GM12872 (cell line): ENCODE data around the gene KCNAB3.

Source experiments
- CTCF ChIP-seq: IDR thresholded peaks from 3 replicates; pipeline ENCODE4 v1.5.1; 2011; ENCODE audit warnings: low read depth, mild to moderate bottlenecking, low read length, moderate library complexity; ENCODE audit not compliant: insufficient read depth

KCNAB3 gene

GRCh38 chr17:7886227-7887037 lies 43.2 kb downstream of the KCNAB3 start:
- no peak for TF ChIP-seq CTCF

GRCh38 chr17:7885367-7886226 lies 44.1 kb downstream of the KCNAB3 start:
- TF ChIP-seq CTCF = no peak

GRCh38 chr17:7884581-7885366 lies 44.9 kb downstream of the KCNAB3 start:
- TF ChIP-seq CTCF = no peak

- TF ChIP-seq CTCF = no peak
Measured at GRCh38 chr17:7883781-7884386, 45.8 kb downstream of the KCNAB3 start.

- no peak for TF ChIP-seq CTCF
Measured at GRCh38 chr17:7882629-7883028, 47.0 kb downstream of the KCNAB3 start.

- no peak for TF ChIP-seq CTCF
Measured at GRCh38 chr17:7882068-7882467, 47.6 kb downstream of the KCNAB3 start.
